Neural cell (in vitro differentiated cells): ENCODE data around the gene NDUFS7. TPM values are rescaled to one million over a fixed set of nuclear protein-coding genes. Genes with fewer than 3 reads are reported as not detected.

Experiments used
- H2AFZ ChIP-seq: fragments of 200-600, 300-800 bp; sonication (generic), shearing (Covaris generic); 2 replicates; pipeline ENCODE4 v1.6.0; 2014; ENCODE audit warnings: low read depth, mild to moderate bottlenecking, antibody characterized with exemption, low read length, moderate library complexity
- H3F3A ChIP-seq: fragments of 200-600 bp; shearing (Covaris generic); 2 replicates; pipeline ENCODE4 v1.6.1; 2016; ENCODE audit warnings: mild to moderate bottlenecking, moderate library complexity, mixed read lengths, antibody characterized with exemption, low read length; ENCODE audit not compliant: insufficient read depth, poor library complexity, severe bottlenecking
- H3K27ac ChIP-seq: fragments of 200-600, 300-800 bp; sonication (generic), shearing (Covaris generic); 2 replicates; pipeline ENCODE4 v1.5.1; 2014; ENCODE audit warnings: mild to moderate bottlenecking, low read length, moderate library complexity
- H3K27me3 ChIP-seq: fragments of 300-800, 200-600 bp; sonication (generic), shearing (Covaris generic); 2 replicates; pipeline ENCODE4 v1.6.0; 2014; ENCODE audit warnings: mild to moderate bottlenecking, low read depth, low read length, moderate library complexity; ENCODE audit not compliant: insufficient read depth
- H3K36me3 ChIP-seq: fragments of 300-800, 200-600 bp; sonication (generic), shearing (Covaris generic); 2 replicates; pipeline ENCODE4 v1.5.1; 2014; ENCODE audit warnings: mild to moderate bottlenecking, antibody characterized with exemption, low read length, moderate library complexity; ENCODE audit not compliant: insufficient read depth
- H3K4me2 ChIP-seq: fragments of 300-800, 200-600 bp; sonication (generic), shearing (Covaris generic); 2 replicates; pipeline ENCODE4 v1.6.0; 2014; ENCODE audit warnings: mild to moderate bottlenecking, low read length
- H3K4me3 ChIP-seq: fragments of 300-800, 200-600 bp; sonication (generic), shearing (Covaris generic); 2 replicates; pipeline ENCODE4 v1.5.1; 2014; ENCODE audit warnings: mild to moderate bottlenecking, low read length, moderate library complexity
- H3K79me2 ChIP-seq: fragments of 200-600 bp; shearing (Covaris generic); replicated peaks from 2 replicates; pipeline ENCODE4 v1.6.0; 2014; ENCODE audit warnings: mild to moderate bottlenecking, low read length, moderate library complexity; ENCODE audit not compliant: insufficient read depth
- H3K9ac ChIP-seq: fragments of 300-800, 200-600 bp; sonication (generic), shearing (Covaris generic); 2 replicates; pipeline ENCODE4 v1.6.1; 2016; ENCODE audit warnings: mild to moderate bottlenecking, low read length, mixed read lengths
- H3K9me2 ChIP-seq: fragments of 200-600 bp; shearing (Covaris generic); 2 replicates; pipeline ENCODE4 v1.6.1; 2016; ENCODE audit warnings: mild to moderate bottlenecking, low read length, mixed read lengths; ENCODE audit not compliant: insufficient read depth
- H3K9me3 ChIP-seq: fragments of 200-600, 300-800 bp; sonication (generic), shearing (Covaris generic); 2 replicates; pipeline ENCODE4 v1.6.1; 2016; ENCODE audit warnings: mild to moderate bottlenecking, mixed run types, low read length, moderate library complexity, mixed read lengths
- H4K20me1 ChIP-seq: fragments of 200-600 bp; shearing (Covaris generic); 2 replicates; pipeline ENCODE4 v1.6.1; 2016; ENCODE audit warnings: mild to moderate bottlenecking, mixed run types; ENCODE audit not compliant: insufficient read depth
- EP300 ChIP-seq: fragments of 450-650 bp; conservative IDR thresholded peaks from 2 replicates; pipeline ENCODE4 v1.6.1; 2014; ENCODE audit warnings: antibody characterized with exemption, mild to moderate bottlenecking, moderate library complexity; ENCODE audit not compliant: poor library complexity, severe bottlenecking
- EZH2 ChIP-seq: fragments of 200-600, 300-800 bp; shearing (Covaris generic), sonication (generic); IDR thresholded peaks from 2 replicates; pipeline ENCODE4 v1.6.1; 2014; ENCODE audit warnings: antibody characterized with exemption, low read length, borderline replicate concordance, mild to moderate bottlenecking; ENCODE audit not compliant: insufficient read depth, poor library complexity, severe bottlenecking
- MXI1 ChIP-seq: fragments of 450-650 bp; conservative IDR thresholded peaks from 2 replicates; pipeline ENCODE4 v1.6.1; 2014; ENCODE audit warnings: antibody characterized with exemption, mild to moderate bottlenecking; ENCODE audit not compliant: poor library complexity, severe bottlenecking
- POLR2AphosphoS5 ChIP-seq: IDR thresholded peaks from 2 replicates; pipeline ENCODE4 v1.6.1; 2012
- RAD21 ChIP-seq: fragments of 450-650 bp; conservative IDR thresholded peaks from 2 replicates; pipeline ENCODE4 v1.6.1; 2014; ENCODE audit warnings: antibody characterized with exemption, mild to moderate bottlenecking, moderate library complexity
- SMC3 ChIP-seq: fragments of 450-650 bp; conservative IDR thresholded peaks from 2 replicates; pipeline ENCODE4 v1.6.1; 2014; ENCODE audit warnings: antibody characterized with exemption, mild to moderate bottlenecking, moderate library complexity; ENCODE audit not compliant: poor library complexity
- TAF1 ChIP-seq: IDR thresholded peaks from 2 replicates; pipeline ENCODE4 v1.6.1; 2012; ENCODE audit warnings: low read depth
- polyA plus RNA-seq: library from polyadenylated mRNA; depleted of rRNA; stranded (reverse); fragments of >200 nt; gene quantifications from 2 replicates; pipeline ENCODE4 v1.2.3, GENCODE V29; 2014
- TF ChIP-seq, protein P1 (sequence below): IDR thresholded peaks from 2 replicates; pipeline ENCODE4 v1.6.1; 2012; ENCODE audit warnings: borderline replicate concordance
- TF ChIP-seq, protein P2 (sequence below): fragments of 450-650 bp; IDR thresholded peaks from 2 replicates; pipeline ENCODE4 v1.5.1; 2014; ENCODE audit warnings: antibody characterized with exemption, mild to moderate bottlenecking, moderate library complexity; ENCODE audit not compliant: poor library complexity, severe bottlenecking

Gene NDUFS7
- polyA plus RNA-seq, 1 donor from 2014 or later: 196 TPM

DNA sequence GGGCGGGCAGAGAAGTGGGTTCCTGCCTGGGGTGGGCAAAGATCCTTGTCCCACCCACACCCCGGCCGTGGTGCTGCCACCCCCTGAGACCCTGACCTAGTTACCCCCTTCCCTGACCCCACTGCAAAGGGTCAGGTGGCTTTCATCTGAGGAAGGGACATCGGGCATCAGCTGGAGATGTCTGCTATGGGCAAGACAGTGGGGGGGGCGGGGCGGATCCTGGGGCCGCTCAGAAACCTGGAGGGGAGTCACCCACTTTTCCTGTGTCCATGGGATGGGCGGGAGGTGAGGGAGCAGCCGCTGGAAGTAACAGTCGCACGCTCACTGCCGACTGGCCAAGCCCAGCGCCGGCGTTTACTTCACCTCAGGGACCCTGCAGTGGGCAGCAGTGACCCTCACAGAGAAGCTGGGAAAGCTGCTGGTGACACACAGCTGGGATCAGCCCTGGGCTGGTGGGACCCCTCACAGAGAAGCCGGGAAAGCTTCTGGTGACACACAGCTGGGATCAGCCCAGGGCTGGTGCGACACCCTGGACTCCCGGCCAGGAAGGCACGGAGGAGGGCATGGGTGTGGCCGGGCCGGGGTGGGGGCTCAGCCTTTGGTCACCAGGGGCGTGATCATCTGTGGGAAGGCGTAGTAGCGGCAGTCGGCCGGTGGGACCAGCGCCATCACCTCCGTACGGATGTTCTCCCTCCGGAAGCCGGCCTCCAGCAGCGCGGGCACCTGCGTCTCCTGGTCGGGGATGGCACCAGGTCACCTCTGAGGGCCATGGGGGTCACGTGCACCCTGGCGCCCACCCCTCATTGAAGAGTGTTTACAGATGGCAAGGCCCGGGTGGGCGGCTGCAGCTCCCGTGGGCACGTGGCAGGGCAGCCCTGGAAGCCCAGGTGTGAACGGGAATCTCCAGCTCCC, 13.3 kb downstream of the NDUFS7 start (continued):
- TF ChIP-seq SMC3: no peak
- TF ChIP-seq POLR2AphosphoS5: no peak

DNA sequence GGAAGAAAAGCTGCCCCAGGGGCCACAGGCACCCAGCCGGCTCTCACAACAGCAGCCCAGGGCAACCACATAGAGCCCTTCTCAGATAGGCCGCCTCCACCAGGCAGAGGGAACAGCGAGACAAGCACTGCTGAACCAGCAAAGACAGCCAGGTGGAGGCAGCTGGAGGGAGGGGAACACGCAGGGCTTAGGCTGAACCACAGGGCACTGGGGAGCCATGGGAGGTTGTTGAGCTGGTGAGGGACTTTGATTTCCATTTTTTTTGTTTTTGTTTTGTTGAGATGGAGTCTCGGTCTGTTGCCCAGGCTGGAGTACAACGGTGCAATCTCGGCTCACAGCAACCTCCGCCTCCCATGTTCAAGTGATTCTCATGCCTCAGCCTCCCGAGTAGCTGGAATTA, 14.1 kb downstream of the NDUFS7 start:
- TF ChIP-seq SMC3: no peak
- H3F3A ChIP-seq: no peaks in the 10 kb centered on the region
- H3K9me2 ChIP-seq: no peaks in the 10 kb centered on the region
- H3K36me3 ChIP-seq: no peaks in the 10 kb centered on the region
- no peaks in the 10 kb centered on the region for H3K79me2 ChIP-seq
- H3K9ac ChIP-seq: no peak overlapping the region
- H3K27me3 ChIP-seq: no peaks in the 10 kb centered on the region
- H3K4me2 ChIP-seq: no peak overlapping the region
- H2AFZ ChIP-seq: no peak overlapping the region
- no peaks in the 10 kb centered on the region for H4K20me1 ChIP-seq
- no peak overlapping the region for H3K4me3 ChIP-seq
- no peaks in the 10 kb centered on the region for H3K9me3 ChIP-seq
- no peak overlapping the region for H3K27ac ChIP-seq

DNA sequence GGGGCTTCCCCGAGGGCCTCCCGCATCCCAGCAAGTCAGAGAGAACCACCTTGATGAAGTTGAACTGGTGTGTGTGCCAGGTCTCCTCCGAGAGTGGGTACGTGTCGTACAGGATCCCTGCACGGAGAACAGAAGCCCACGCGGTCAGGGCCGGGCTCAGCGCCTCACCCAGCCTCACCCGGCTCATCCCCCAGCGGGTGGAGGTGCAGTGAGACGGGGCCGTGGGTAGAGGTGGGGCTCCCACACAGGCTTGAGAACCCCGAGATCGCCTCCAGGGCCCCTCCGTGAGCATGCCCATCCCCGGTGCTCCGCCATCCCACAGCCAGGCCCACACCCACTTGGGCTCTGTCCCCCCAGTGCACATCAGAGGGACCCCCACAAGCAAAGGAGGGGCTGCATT, 15.4 kb downstream of the NDUFS7 start:
- Histone ChIP-seq H3K4me3 (no peak overlapping the region), H3K79me2 (no peaks in the 10 kb centered on the region), H3K9me2 (no peaks in the 10 kb centered on the region), H3K27me3 (no peaks in the 10 kb centered on the region), H3K27ac (no peak overlapping the region), H4K20me1 (no peaks in the 10 kb centered on the region), H3K9ac (no peak overlapping the region), H2AFZ (no peak overlapping the region), H3F3A (no peaks in the 10 kb centered on the region), H3K4me2 (no peak overlapping the region), H3K9me3 (no peaks in the 10 kb centered on the region), H3K36me3 (no peaks in the 10 kb centered on the region)
- TF ChIP-seq RAD21 (no peak), EZH2 (no peak), TAF1 (no peak), POLR2AphosphoS5 (no peak), MXI1 (no peak), EP300 (no peak), SMC3 (no peak)
- TF ChIP-seq, protein P1, sequence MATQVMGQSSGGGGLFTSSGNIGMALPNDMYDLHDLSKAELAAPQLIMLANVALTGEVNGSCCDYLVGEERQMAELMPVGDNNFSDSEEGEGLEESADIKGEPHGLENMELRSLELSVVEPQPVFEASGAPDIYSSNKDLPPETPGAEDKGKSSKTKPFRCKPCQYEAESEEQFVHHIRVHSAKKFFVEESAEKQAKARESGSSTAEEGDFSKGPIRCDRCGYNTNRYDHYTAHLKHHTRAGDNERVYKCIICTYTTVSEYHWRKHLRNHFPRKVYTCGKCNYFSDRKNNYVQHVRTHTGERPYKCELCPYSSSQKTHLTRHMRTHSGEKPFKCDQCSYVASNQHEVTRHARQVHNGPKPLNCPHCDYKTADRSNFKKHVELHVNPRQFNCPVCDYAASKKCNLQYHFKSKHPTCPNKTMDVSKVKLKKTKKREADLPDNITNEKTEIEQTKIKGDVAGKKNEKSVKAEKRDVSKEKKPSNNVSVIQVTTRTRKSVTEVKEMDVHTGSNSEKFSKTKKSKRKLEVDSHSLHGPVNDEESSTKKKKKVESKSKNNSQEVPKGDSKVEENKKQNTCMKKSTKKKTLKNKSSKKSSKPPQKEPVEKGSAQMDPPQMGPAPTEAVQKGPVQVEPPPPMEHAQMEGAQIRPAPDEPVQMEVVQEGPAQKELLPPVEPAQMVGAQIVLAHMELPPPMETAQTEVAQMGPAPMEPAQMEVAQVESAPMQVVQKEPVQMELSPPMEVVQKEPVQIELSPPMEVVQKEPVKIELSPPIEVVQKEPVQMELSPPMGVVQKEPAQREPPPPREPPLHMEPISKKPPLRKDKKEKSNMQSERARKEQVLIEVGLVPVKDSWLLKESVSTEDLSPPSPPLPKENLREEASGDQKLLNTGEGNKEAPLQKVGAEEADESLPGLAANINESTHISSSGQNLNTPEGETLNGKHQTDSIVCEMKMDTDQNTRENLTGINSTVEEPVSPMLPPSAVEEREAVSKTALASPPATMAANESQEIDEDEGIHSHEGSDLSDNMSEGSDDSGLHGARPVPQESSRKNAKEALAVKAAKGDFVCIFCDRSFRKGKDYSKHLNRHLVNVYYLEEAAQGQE: no peak
- TF ChIP-seq, protein P2, sequence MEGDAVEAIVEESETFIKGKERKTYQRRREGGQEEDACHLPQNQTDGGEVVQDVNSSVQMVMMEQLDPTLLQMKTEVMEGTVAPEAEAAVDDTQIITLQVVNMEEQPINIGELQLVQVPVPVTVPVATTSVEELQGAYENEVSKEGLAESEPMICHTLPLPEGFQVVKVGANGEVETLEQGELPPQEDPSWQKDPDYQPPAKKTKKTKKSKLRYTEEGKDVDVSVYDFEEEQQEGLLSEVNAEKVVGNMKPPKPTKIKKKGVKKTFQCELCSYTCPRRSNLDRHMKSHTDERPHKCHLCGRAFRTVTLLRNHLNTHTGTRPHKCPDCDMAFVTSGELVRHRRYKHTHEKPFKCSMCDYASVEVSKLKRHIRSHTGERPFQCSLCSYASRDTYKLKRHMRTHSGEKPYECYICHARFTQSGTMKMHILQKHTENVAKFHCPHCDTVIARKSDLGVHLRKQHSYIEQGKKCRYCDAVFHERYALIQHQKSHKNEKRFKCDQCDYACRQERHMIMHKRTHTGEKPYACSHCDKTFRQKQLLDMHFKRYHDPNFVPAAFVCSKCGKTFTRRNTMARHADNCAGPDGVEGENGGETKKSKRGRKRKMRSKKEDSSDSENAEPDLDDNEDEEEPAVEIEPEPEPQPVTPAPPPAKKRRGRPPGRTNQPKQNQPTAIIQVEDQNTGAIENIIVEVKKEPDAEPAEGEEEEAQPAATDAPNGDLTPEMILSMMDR: no peak
